HUDEP-2 (cell line): Measurements from ENCODE around the gene ENTREP1.

Source experiments
- DNase-seq, 76 experiments: peaks; one replicate each; lab custom pipeline; 2025; ENCODE audit not compliant: unreplicated experiment in 76 of 76; lab: John Stamatoyannopoulos, UW

Gene ENTREP1

GRCh38 chr9:69324549-69325401, at the start of gene ENTREP1:
Gene ENTREP1, plus strand, starts transcription at chr9:69325215. Its CDS starts 95 bp downstream, at chr9:69325310.
- DNase-seq: peak in 44 of 76 experiments; percentile 5 to 57 (median 36)

- DNase-seq: no peak
Observed at GRCh38 chr9:69276775-69277174, 48.2 kb upstream of the ENTREP1 start.

GRCh38 chr9:69279084-69279731, 45.8 kb upstream of the ENTREP1 start:
- DNase-seq: no peak

GRCh38 chr9:69279733-69280132, 45.3 kb upstream of the ENTREP1 start:
- DNase-seq: no peak

GRCh38 chr9:69283003-69283402, 42.0 kb upstream of the ENTREP1 start:
- no peak for DNase-seq

- DNase-seq: no peak
Observed at GRCh38 chr9:69292078-69292477, 32.9 kb upstream of the ENTREP1 start.

- DNase-seq: no peak
Observed at GRCh38 chr9:69293156-69293555, 31.9 kb upstream of the ENTREP1 start.

GRCh38 chr9:69295872-69296552, 29.0 kb upstream of the ENTREP1 start:
- no peak for DNase-seq

- DNase-seq: no peak
Observed at GRCh38 chr9:69297300-69297980, 27.6 kb upstream of the ENTREP1 start.

- no peak for DNase-seq
Observed at GRCh38 chr9:69299315-69299714, 25.7 kb upstream of the ENTREP1 start.

- no peak for DNase-seq
Observed at GRCh38 chr9:69299826-69300225, 25.2 kb upstream of the ENTREP1 start.

GRCh38 chr9:69303331-69303730, 21.7 kb upstream of the ENTREP1 start:
- no peak for DNase-seq

- DNase-seq: peak in 1 of 76 experiments; percentile 3
Observed at GRCh38 chr9:69306895-69307445, 18.0 kb upstream of the ENTREP1 start.

GRCh38 chr9:69307446-69308205, 17.4 kb upstream of the ENTREP1 start:
- no peak for DNase-seq

GRCh38 chr9:69308206-69308931, 16.6 kb upstream of the ENTREP1 start:
- DNase-seq: no peak

GRCh38 chr9:69313175-69313574, 11.8 kb upstream of the ENTREP1 start:
- no peak for DNase-seq

- DNase-seq: no peak
Observed at GRCh38 chr9:69314547-69314946, 10.5 kb upstream of the ENTREP1 start.

GRCh38 chr9:69317081-69317480, 7.9 kb upstream of the ENTREP1 start:
- DNase-seq: no peak

- no peak for DNase-seq
Observed at GRCh38 chr9:69317894-69318293, 7.1 kb upstream of the ENTREP1 start.
